ENCODE measurements around the gene SENP3. TPM values are rescaled to one million over a fixed set of nuclear protein-coding genes. Genes with fewer than 3 reads are reported as not detected.
A peak's percentile ranks its signal among the peaks of the same experiment; 100 is the strongest.

Gene SENP3
- total RNA-seq, 1 experiment from 2014 or later = 63.7 TPM

GRCh38 chr17:7512824-7513540, 48.7 kb upstream of the SENP3 start:
- ATAC-seq = no peak
- POLR2A ChIA-PET = interaction anchor here (0.6 kb wide), 1 partner anchor 197 kb away, joined by 3 read pairs; no protein-coding TSS in a partner anchor
- no peak overlapping the region for H3K27ac ChIP-seq (ENCODE audit: low read length)
- CTCF ChIA-PET = interaction anchor here (0.6 to 1.9 kb wide), 2 partner anchors 23 to 47 kb away, joined by 4 to 10 read pairs; no protein-coding TSS in a partner anchor
- no peaks in the 10 kb centered on the region for H3K27me3 ChIP-seq (ENCODE audit: control insufficient read depth, insufficient read depth, low read length)
- no peaks in the 10 kb centered on the region for H3K9me3 ChIP-seq (ENCODE audit: control insufficient read depth, insufficient read depth, low read depth, low read length)
- H3K4me1 ChIP-seq (ENCODE audit: control insufficient read depth, insufficient read depth, low read length) = no peaks in the 10 kb centered on the region
- in situ Hi-C loops (cut with HindIII; ENCODE audit: low pct_unique_long_range_greater_than_20kb, low sequenced_read_pairs) (no loop called here), intact Hi-C loops (cut with micrococcal nuclease; ENCODE audit: unreplicated experiment) (no loop called here)
- DNase-seq (ENCODE audit: low read depth, low spot score) = no peak
- H3K4me3 ChIP-seq (ENCODE audit: low read depth in 2 of 2, low read length in 2 of 2) = no peak overlapping the region
- no peak for TF ChIP-seq TCF7L2 (IDR thresholded peaks at IDR 0.05; ENCODE audit: low read depth, low read length)
- no peak for TF ChIP-seq CTCF (IDR thresholded peaks at IDR 0.05)
- TF ChIP-seq SIN3A (IDR thresholded peaks at IDR 0.05; ENCODE audit: borderline replicate concordance, insufficient read depth, low read depth, low read length) = no peak
- no peak for TF ChIP-seq REST (IDR thresholded peaks at IDR 0.05; ENCODE audit: insufficient read depth in 1 of 2, low read depth in 2 of 2, low read length in 1 of 2)
- TF ChIP-seq POLR2AphosphoS5 (IDR thresholded peaks at IDR 0.05; ENCODE audit: low read depth, low read length) = no peak
- BruUV-seq (replicated peaks) = no TSS peak
- peaks cover 9% of the 10 kb centered on the region for H3K36me3 ChIP-seq (ENCODE audit: control insufficient read depth, insufficient read depth, low read length)

GRCh38 chr17:7513850-7514419, 47.8 kb upstream of the SENP3 start:
- CTCF ChIA-PET = interaction anchor here (1.1 to 1.9 kb wide), 2 partner anchors 9 to 46 kb away, joined by 4 to 10 read pairs; no protein-coding TSS in a partner anchor
- Histone ChIP-seq H3K4me3 (ENCODE audit: low read depth in 2 of 2, low read length in 2 of 2) (no peak overlapping the region), H3K9me3 (ENCODE audit: control insufficient read depth, insufficient read depth, low read depth, low read length) (no peaks in the 10 kb centered on the region), H3K27me3 (ENCODE audit: control insufficient read depth, insufficient read depth, low read length) (no peaks in the 10 kb centered on the region), H3K36me3 (ENCODE audit: control insufficient read depth, insufficient read depth, low read length) (peaks cover 3% of the 10 kb centered on the region), H3K27ac (ENCODE audit: low read length) (no peak overlapping the region), H3K4me1 (ENCODE audit: control insufficient read depth, insufficient read depth, low read length) (no peaks in the 10 kb centered on the region)
- DNase-seq (ENCODE audit: low read depth, low spot score) = no peak
- TF ChIP-seq TCF7L2 (IDR thresholded peaks at IDR 0.05; ENCODE audit: low read depth, low read length) = no peak
- TF ChIP-seq CTCF (IDR thresholded peaks at IDR 0.05) = no peak
- TF ChIP-seq POLR2AphosphoS5 (IDR thresholded peaks at IDR 0.05; ENCODE audit: low read depth, low read length) = no peak
- no peak for TF ChIP-seq REST (IDR thresholded peaks at IDR 0.05; ENCODE audit: insufficient read depth in 1 of 2, low read depth in 2 of 2, low read length in 1 of 2)
- TF ChIP-seq SIN3A (IDR thresholded peaks at IDR 0.05; ENCODE audit: borderline replicate concordance, insufficient read depth, low read depth, low read length) = no peak
- TSS peak; percentile 90 for BruUV-seq (replicated peaks)
- in situ Hi-C loops (cut with HindIII; ENCODE audit: low pct_unique_long_range_greater_than_20kb, low sequenced_read_pairs) = no loop called here
- POLR2A ChIA-PET = no interaction called here
- intact Hi-C loops (cut with micrococcal nuclease; ENCODE audit: unreplicated experiment) = no loop called here
- ATAC-seq = 0 out of 2 replicates have a peak, but pooled peaks have one; percentile 22

All from Panc1 (cell line).